Hematopoietic multipotent progenitor cell treated with erythropoietin and hydrocortisone succinate and interleukin-3 and kit ligand, for 8 days (in vitro differentiated cells): ENCODE data around the gene ARHGAP5.

Source experiments
- DNase-seq: peaks from one replicate; pipeline ENCODE4 v3.0.0-alpha.2; 2015

ARHGAP5 gene

GRCh38 chr14:32077081-32078022 lies at the start of gene ARHGAP5:
ARHGAP5 (plus strand) TSS chr14:32077304; CDS start chr14:32090670, 13,366 bp downstream.
- DNase-seq = no peak

- DNase-seq = no peak
Measured at GRCh38 chr14:32028599-32028998, 48.5 kb upstream of the ARHGAP5 start.

- no peak for DNase-seq
Measured at GRCh38 chr14:32033543-32033942, 43.6 kb upstream of the ARHGAP5 start.

- no peak for DNase-seq
Measured at GRCh38 chr14:32038876-32039275, 38.2 kb upstream of the ARHGAP5 start.

GRCh38 chr14:32039401-32040030 lies 37.6 kb upstream of the ARHGAP5 start:
- no peak for DNase-seq

- no peak for DNase-seq
Measured at GRCh38 chr14:32043624-32044023, 33.5 kb upstream of the ARHGAP5 start.

- DNase-seq = no peak
Measured at GRCh38 chr14:32044454-32044853, 32.6 kb upstream of the ARHGAP5 start.

- DNase-seq = no peak
Measured at GRCh38 chr14:32047791-32048190, 29.3 kb upstream of the ARHGAP5 start.

- no peak for DNase-seq
Measured at GRCh38 chr14:32049361-32050088, 27.6 kb upstream of the ARHGAP5 start.

GRCh38 chr14:32050878-32051277 lies 26.2 kb upstream of the ARHGAP5 start:
- DNase-seq = peak; percentile 9

GRCh38 chr14:32054536-32054935 lies 22.6 kb upstream of the ARHGAP5 start:
- no peak for DNase-seq

GRCh38 chr14:32055175-32055574 lies 21.9 kb upstream of the ARHGAP5 start:
- DNase-seq = no peak

GRCh38 chr14:32059702-32060101 lies 17.4 kb upstream of the ARHGAP5 start:
- no peak for DNase-seq

- no peak for DNase-seq
Measured at GRCh38 chr14:32064931-32065330, 12.2 kb upstream of the ARHGAP5 start.

- no peak for DNase-seq
Measured at GRCh38 chr14:32068708-32069107, 8.4 kb upstream of the ARHGAP5 start.

- DNase-seq = no peak
Measured at GRCh38 chr14:32070282-32070681, 6.8 kb upstream of the ARHGAP5 start.

- no peak for DNase-seq
Measured at GRCh38 chr14:32072676-32073075, 4.4 kb upstream of the ARHGAP5 start.

- peak; percentile 90 for DNase-seq
Measured at GRCh38 chr14:32073537-32074189, 3.4 kb upstream of the ARHGAP5 start.

GRCh38 chr14:32074887-32075572 lies 2.1 kb upstream of the ARHGAP5 start:
- no peak for DNase-seq

- peak; percentile 35 for DNase-seq
Measured at GRCh38 chr14:32075672-32076277, 1.3 kb upstream of the ARHGAP5 start.

- peak; percentile 92 for DNase-seq
Measured at GRCh38 chr14:32076278-32077080, 625 bp upstream of the ARHGAP5 start.
